Sigmoid colon (tissue), 7 donors: ENCODE measurements around the gene EPHA10. TPM values are rescaled to one million over a fixed set of nuclear protein-coding genes. Genes with fewer than 3 reads are reported as not detected.

Source experiments
- DNase-seq: peaks from one replicate; pipeline ENCODE4 v3.0.0-alpha.2; 2019
- H3K27ac ChIP-seq, 4 donors: fragments of 200-600 bp; sonication (generic); one replicate each; pipeline ENCODE4 v1.5.1; 2016 to 2019; ENCODE audit warnings: mild to moderate bottlenecking in 1 of 4
- H3K27me3 ChIP-seq, 3 donors: fragments of 200-600 bp; sonication (generic); one replicate each; pipeline ENCODE4 v1.5.1; 2019; ENCODE audit warnings: mild to moderate bottlenecking in 1 of 3
- H3K36me3 ChIP-seq, 4 donors: fragments of 200-600 bp; sonication (generic); one replicate each; pipeline ENCODE4 v1.5.1; 2016 to 2019
- H3K4me1 ChIP-seq, 4 donors: fragments of 200-600 bp; sonication (generic); one replicate each; pipeline ENCODE4 v1.5.1; 2017 to 2019
- H3K4me3 ChIP-seq, 4 donors: fragments of 200-600 bp; sonication (generic); one replicate each; pipeline ENCODE4 v1.5.1; 2017 to 2019; ENCODE audit warnings: mild to moderate bottlenecking in 2 of 4, moderate library complexity in 1 of 4
- H3K9me3 ChIP-seq, 4 donors: fragments of 200-600 bp in 3 of 4; sonication (generic) in 3 of 4; one replicate each; pipeline versions ENCODE4 v1.5.1 to v1.6.1; 2013 to 2019
- CTCF ChIP-seq, 4 experiments: fragments of 450-650 bp in 3 of 4; fragments of 200-600 bp in 1 of 4; IDR thresholded peaks; one replicate each; pipeline ENCODE4 v1.5.1; 2016 to 2019; ENCODE audit warnings: antibody characterized with exemption in 4 of 4, mild to moderate bottlenecking in 3 of 4, moderate library complexity in 2 of 4
- EP300 ChIP-seq, 4 donors: sonication (generic); formaldehyde crosslinking; IDR thresholded peaks; one replicate each; pipeline ENCODE4 v1.6.1; 2017; ENCODE audit warnings: antibody characterized with exemption in 4 of 4
- POLR2A ChIP-seq, 2 donors: fragments of 450-650 bp; IDR thresholded peaks; one replicate each; pipeline ENCODE4 v1.6.1; 2016; ENCODE audit warnings: antibody characterized with exemption in 2 of 2, mild to moderate bottlenecking in 2 of 2, moderate library complexity in 2 of 2
- POLR2AphosphoS5 ChIP-seq, 4 donors: sonication (generic); formaldehyde crosslinking; IDR thresholded peaks; one replicate each; pipeline ENCODE4 v1.6.1; 2017; ENCODE audit warnings: antibody characterized with exemption in 4 of 4
- WGBS, 2 donors: extraction: QIAGEN DNeasy Blood & Tissue Kit; methylation state at CpG; one replicate each; pipeline ENCODE4 v1.1.7; 2013; 5-methylcytosine and 5-hydroxymethylcytosine counted together
- intact Hi-C: fragments of 100-400 bp; cut with DNase I; formaldehyde crosslinking; loops from one replicate; pipeline ENCODE4 v1.15.1; 2023
- polyA plus RNA-seq, 3 donors: library from polyadenylated mRNA; stranded (reverse); fragments of 200-250 nt; gene quantifications; one replicate each; pipeline ENCODE4 v1.2.3, GENCODE V29; 2013
- total RNA-seq, 4 donors: library from RNA; depleted of rRNA; stranded (reverse); fragments of >200 nt; gene quantifications; one replicate each; pipeline ENCODE4 v1.1.0, GENCODE V29; 2016
- donor health status: healthy with polysubstance abuse.
- donor health status: Bipolar disorder and iron deficiency.
- donor health status: healthy.

Gene EPHA10
- total and polyA plus RNA-seq, 7 donors, result 0.14 to 33.3 (median 0.83) TPM

- peak overlapping the region in 3 of 4 donors; percentile 42 to 66 (median 64) for H3K27ac ChIP-seq
- H3K9me3 ChIP-seq, result no peaks in the 10 kb centered on the region
- H3K4me3 ChIP-seq, result no peak overlapping the region
- peaks cover 0 to 15% (median 4%) of the 10 kb centered on the region in 3 donors for H3K27me3 ChIP-seq
- no peaks in the 10 kb centered on the region for H3K36me3 ChIP-seq
- H3K4me1 ChIP-seq, result peaks cover 0 to 29% (median 25%) of the 10 kb centered on the region in 4 donors
- TF ChIP-seq POLR2AphosphoS5 (IDR thresholded peaks at IDR 0.05) (peak; percentile 33 to 73 (median 64)), CTCF (IDR thresholded peaks at IDR 0.05) (no peak), EP300 (IDR thresholded peaks at IDR 0.05) (peak in 1 of 4 donors; percentile 9), POLR2A (IDR thresholded peaks at IDR 0.05) (no peak)
- 35 to 36% methylated on average over 14 of the region's 14 CpGs for WGBS, 2 donors
- DNase-seq, result peak; percentile 83
- intact Hi-C loops, result loop anchor here (2.0 kb wide), 1 partner anchor 72 kb away; no protein-coding TSS in a partner anchor
These were observed 88.4 kb downstream of the EPHA10 start for GRCh38 chr1:37676281-37677142.

DNA sequence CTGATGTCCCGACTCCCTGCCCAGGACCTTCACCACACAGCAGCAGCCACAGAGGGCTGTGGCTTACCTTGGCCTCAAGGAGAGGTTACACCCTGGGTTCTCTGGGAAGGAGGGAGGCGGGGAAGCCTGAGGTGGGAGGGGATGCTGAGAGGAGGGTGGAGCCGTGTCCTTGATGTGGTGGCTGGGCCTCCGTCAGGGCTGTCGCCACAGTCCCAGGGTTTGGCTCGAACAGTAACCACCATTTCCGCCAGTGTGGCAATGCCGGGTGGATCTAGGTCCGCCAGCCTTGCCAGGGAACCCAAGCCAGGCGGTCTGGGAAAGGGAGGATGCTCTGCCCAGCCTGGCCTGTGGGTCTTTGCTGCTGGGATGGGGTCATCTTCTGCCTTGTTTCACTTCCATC, 91.0 kb downstream of the EPHA10 start:
- intact Hi-C loops, result no loop called here
- DNase-seq, result no peak
- Histone ChIP-seq H3K27ac (no peak overlapping the region), H3K4me3 (no peak overlapping the region), H3K36me3 (no peaks in the 10 kb centered on the region), H3K4me1 (peaks cover 0 to 27% (median 24%) of the 10 kb centered on the region in 4 donors), H3K27me3 (peaks cover 0 to 37% (median 16%) of the 10 kb centered on the region in 3 donors), H3K9me3 (no peaks in the 10 kb centered on the region)
- WGBS, 2 donors, result 28 to 53% methylated on average over 10 of the region's 10 CpGs
- TF ChIP-seq POLR2A (IDR thresholded peaks at IDR 0.05), result no peak
- TF ChIP-seq CTCF (IDR thresholded peaks at IDR 0.05), result no peak
- TF ChIP-seq EP300 (IDR thresholded peaks at IDR 0.05), result no peak
- no peak for TF ChIP-seq POLR2AphosphoS5 (IDR thresholded peaks at IDR 0.05)

- intact Hi-C loops, result no loop called here
- DNase-seq, result no peak
These were observed 92.6 kb downstream of the EPHA10 start for GRCh38 chr1:37672136-37672870.

GRCh38 chr1:37671261-37671660, 93.7 kb downstream of the EPHA10 start:
- WGBS, 2 donors, result 76% methylated on average over 6 of the region's 6 CpGs
- Histone ChIP-seq H3K27ac (no peak overlapping the region), H3K4me1 (peaks cover 0 to 26% (median 25%) of the 10 kb centered on the region in 4 donors), H3K9me3 (no peaks in the 10 kb centered on the region), H3K27me3 (peaks cover 0 to 40% (median 16%) of the 10 kb centered on the region in 3 donors), H3K4me3 (no peak overlapping the region), H3K36me3 (no peaks in the 10 kb centered on the region)
- DNase-seq, result no peak
- intact Hi-C loops, result no loop called here
- TF ChIP-seq POLR2A (IDR thresholded peaks at IDR 0.05) (no peak), EP300 (IDR thresholded peaks at IDR 0.05) (no peak), POLR2AphosphoS5 (IDR thresholded peaks at IDR 0.05) (no peak), CTCF (IDR thresholded peaks at IDR 0.05) (no peak)

More at GRCh38 chr1:37672136-37672870, 92.6 kb downstream of the EPHA10 start:
- Histone ChIP-seq H3K36me3 (no peaks in the 10 kb centered on the region), H3K4me3 (no peak overlapping the region), H3K9me3 (no peaks in the 10 kb centered on the region), H3K4me1 (peaks cover 0 to 26% (median 25%) of the 10 kb centered on the region in 4 donors), H3K27ac (no peak overlapping the region), H3K27me3 (peaks cover 0 to 40% (median 16%) of the 10 kb centered on the region in 3 donors)
- TF ChIP-seq POLR2A (IDR thresholded peaks at IDR 0.05) (no peak), POLR2AphosphoS5 (IDR thresholded peaks at IDR 0.05) (no peak), CTCF (IDR thresholded peaks at IDR 0.05) (no peak), EP300 (IDR thresholded peaks at IDR 0.05) (no peak)
- WGBS, 2 donors, result 72 to 75% methylated on average over 9 of the region's 9 CpGs
